Stimulated activated CD8-positive, alpha-beta memory T cell treated with anti-CD3 and anti-CD28 coated beads, Interleukin-7, amount 100 ng/mL, for 24 hours (primary cell): Measurements from ENCODE around the gene RNF39.
A peak's percentile ranks its signal among the peaks of the same experiment; 100 is the strongest.

ENCODE experiments used
- DNase-seq: peaks from one replicate; pipeline ENCODE4 v3.0.0-alpha.2; 2020; ENCODE audit warnings: low read depth

RNF39 gene

DNA sequence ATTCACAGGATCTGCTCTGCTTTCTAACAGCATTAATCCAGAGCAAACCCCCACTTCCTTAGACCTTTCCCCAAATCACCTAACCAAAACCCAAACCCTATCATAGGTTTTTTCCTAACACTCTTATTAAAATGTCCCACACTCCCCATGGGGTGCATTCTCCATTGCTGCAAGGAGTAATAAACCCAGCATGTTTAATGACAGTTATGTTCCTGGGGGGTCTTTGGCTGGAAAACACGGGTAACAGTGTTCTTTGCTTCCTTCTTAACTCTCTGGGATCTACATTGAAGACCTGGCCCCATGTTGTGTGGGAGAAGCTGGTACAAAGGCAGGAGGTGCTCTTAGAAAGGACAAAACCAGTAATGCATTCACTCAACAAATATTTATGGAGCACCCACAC, 21.3 kb upstream of the RNF39 start:
- DNase-seq: no peak

DNA sequence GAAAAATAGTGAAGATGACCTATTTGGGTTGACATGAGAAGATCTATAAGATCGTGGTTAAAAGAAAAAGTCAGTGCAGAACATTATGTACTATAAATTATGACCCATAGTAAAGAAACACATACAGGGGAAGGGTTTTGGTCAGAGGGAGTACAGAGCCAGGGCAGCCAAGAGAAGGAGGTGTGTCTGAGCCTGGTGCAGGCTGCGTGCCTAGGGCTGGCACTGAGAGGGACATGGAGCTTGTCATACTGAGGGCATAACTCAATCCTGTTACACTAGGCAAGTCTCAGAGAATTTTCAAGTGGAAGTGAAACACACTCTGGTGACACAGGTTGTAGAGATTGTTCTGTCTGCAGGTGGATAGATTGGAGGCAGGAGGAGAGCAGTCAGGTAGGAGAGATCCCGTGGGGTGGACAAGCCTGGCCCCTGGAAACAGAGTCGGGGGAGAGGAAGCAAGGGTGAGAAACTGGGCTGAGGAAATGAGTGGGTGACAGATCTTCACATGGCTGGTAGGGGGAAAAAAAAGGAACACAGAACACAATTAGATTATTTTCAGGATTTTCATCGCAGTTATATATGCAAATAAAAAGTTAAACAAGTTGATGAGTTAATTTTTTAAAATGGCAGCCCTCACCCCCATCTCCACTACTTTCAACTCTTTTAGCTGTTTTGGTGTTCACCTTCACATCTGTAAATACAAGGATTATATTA, 18.5 kb upstream of the RNF39 start:
- no peak for DNase-seq

DNA sequence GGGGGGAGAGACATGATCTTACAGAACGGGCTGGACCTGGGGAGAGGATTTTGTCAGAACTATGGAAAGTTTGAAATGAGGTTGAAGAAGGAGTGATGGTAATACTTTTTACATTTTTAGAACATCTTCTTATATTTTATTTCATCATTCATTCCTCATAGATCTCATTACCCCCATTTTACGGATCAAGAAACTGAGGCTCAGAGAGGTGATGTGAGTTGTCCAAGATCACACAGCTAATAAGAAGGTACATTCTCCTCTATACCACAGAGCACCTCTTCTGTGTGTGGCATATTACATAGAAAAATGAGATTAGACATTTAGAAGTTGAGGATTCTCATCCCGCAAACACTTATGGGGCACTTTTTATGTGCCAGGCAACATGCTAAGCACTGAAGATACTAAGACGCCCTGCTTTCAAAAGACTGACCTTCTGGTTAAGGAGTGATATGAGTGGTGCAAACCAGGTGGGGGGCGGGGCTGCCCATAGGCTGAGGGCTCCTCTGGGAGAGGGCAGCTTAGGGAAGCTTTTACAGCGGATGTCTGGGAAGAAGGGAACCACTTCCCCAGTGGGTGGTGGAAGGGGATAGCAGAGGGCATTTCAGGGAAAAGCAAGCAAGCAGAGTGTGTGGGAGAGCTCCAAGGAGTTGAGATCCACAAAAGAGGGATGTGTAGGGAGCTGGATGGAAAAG, 17.4 kb upstream of the RNF39 start:
- no peak for DNase-seq

DNA sequence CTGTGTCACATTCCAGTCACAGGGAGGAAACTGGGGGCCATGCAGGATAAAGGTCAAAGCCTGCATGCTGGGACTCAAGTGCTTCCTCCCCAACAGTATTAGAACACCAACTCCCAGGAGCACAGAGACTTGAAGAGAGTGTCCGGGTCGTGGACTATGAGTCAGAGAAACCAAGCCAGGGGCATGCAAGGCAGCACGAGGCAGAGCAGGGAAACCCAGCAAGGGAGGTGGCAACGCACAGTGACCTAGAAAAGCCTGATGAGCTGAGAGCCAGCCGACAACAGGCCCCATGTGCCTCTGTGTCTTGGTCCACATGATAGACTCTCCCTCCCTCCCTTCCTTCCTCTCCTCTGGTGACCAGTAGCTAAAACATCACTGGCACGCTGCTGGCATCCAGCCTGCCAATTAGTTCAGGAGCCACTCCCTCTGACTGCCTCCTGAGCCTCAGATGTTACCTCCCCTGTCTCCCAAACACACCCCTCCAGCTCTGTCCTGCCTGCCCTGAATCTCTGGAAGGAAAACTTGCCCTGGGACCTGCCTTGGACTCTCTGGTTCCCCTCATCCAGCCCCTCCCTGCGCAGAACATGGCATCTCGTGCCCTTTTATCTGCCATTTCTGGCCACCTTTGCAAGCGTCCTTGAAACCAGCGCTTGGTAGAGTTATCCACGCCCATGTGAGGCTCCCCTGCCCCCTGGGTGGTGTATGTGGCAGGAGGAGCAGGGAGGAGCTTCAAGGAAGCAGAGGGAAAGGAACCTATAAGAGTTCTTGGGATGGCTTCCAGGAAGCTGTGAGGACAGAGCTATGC, 16.2 kb upstream of the RNF39 start:
- no peak for DNase-seq

DNA sequence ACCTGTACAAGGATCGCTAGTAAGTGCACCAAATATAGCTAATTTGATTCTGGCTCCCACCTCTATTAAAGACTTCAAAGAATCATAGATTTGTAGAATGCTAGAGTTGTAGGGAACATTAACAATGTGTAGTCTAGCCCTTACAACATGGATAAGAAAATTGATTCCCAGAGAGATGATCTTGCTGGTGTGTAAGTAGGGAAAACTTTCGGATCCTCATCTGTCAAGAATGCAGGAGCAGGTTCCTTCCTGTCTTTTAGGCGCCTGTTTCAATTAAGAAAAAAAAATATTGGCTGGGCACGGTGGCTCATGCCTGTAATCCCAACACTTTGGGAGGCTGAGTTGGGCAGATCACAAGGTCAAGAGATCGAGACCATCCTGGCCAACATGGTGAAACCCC, 12.3 kb upstream of the RNF39 start:
- no peak for DNase-seq

DNA sequence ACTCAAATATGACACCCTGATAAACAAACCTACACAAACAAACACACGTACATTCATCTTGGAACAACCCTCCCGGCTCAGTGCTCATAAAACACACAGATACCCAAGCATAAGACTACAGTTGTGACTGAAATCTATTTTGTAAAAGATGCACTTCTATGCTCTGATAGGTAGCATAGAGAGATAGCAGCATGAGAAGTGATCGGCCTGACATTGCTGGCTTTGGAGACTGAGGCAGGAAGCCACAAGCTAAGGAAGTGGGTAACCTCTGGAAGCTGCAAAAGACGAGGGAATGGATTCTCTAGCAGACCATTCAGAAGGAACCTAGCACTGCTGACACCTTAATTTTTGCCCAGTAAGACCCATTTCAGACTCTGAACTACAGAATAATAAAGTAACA, 1.6 kb upstream of the RNF39 start:
- DNase-seq: no peak

DNA sequence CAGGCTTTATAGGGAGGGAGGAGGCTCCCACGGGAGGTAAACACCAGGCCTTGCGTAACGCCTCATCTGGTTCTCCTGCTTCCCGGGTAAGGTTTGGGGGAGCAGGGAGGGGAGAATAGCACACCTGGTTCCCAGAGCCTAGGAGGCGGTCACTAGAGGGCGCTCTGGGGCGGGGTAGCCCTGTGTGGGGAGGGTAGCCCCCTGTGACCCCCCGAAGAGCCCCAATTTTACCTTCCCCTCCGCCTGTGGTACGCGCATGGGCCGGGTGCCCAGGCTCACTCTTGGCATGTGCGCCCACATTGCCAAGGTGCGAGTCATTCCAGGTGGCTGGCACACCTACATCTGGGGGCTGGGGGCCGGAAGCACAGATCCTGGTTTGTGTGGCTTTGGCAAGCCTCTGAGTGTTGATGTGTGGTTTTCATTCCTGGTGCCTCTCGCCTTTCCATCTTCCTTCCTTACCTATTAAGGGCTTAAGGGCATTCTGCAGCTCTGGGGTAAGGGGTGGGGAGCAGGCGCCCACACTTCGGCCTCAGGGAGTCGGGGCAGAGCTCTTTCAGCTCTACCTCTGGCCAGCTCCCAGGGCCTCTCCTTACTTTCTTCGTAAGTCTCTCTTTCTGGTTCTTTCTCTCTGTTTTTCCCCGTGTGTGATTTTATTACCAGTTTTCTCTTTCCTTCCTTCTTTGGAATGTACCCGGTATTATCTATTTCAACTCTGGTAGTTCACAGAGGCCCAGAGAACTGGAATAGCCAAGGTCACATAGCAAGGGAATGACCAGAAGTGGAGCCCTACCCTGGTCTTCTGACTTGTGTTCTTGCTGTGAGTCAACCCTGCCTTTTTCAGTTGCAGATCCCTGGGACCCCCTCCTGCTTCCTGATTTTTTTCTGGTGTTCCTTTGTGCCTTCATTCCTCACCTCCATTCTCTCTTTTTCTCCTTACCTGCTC, 492 bp upstream of the RNF39 start:
- no peak for DNase-seq

DNA sequence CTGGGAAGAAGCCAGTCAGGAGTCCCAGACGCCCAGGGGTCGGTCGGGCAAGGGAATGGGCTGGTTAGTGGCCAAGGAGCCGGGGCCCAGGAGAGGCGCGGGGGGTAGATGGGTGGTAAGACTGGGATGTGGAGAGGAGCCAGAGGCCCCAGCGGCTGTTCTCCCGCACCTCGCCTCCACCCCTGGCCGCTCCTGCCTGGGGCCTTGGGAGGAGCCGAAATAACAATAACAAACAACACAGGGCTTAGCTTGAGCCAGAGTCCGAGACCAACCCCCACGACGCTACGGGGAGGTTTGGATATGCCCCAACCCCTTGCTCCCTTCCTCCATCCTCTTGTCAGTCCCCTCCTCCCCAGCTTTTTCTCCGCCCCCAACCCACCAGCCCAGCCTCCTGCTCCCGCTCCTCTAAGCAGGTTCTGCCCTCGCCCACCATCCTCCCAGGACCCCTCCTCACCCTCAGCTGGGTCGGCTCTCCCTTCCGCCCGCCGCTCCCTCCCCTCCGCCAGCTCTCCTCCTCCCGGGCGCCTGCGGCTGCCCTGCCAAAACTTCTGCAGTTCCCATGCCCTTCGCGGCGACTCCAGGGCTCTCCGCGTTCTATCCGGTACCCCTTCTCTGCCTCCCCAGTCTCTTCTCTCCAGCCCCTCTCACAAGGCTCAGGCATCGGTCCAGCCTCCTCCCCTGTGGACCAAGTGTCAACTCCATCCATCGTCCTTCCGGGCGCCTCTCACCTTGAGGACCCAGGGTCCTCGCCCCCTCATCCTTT, 1.1 kb downstream of the RNF39 start:
- no peak for DNase-seq

DNA sequence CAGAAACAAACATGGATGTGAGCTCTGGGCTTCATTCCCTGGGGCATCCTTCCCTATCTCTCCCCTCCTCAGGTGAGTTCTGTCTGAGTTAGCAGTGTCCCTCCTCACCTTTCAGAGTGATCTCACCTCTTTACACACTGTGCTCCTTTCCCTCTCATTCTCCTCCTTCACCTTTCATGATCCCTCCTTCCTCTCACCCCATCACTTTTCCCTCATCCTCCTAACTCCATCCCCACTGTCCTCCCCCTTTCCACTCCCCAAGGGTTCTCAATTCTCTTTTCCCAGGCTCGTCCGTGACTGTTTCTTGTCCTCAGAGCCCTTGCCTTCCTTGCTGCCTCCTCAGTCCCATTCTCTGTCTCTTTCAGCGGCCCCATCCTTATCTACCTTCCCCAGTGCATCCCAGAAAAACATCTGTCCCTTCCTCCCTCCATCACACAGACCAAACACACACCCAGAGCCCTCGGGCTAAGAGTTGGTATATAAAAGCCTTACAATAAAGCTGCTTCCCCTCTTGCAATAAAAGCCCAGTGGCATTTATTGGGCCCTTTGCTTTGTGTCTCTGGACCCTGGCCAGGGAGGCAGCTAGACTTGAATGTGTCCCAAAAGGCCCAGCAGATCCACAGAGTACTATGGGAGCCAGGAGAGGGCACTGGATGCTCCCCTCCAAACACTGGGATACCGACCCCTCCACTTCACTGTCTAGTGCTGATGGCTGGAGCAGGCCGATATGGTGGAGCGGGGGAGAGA, 1.9 kb downstream of the RNF39 start:
- DNase-seq: no peak

DNA sequence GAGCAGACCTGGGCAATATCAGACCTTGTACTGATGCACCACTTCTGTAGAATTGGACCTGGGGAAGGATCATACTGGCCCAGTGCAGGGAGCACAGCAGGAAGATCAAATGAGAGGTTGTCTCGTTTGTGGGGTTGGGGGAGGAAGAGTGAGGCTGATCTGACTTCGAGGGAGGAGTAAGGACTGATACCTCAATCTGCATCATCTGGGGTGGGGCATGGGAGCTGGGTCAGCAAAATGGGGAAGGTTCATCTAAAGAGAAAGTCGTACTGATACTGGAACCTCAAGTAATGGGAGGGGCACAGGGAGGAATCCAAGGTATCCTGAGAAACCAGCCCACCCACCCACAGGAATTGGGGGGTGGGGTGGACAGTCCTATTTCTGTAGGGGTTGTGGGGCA, 3.7 kb downstream of the RNF39 start:
- no peak for DNase-seq

DNA sequence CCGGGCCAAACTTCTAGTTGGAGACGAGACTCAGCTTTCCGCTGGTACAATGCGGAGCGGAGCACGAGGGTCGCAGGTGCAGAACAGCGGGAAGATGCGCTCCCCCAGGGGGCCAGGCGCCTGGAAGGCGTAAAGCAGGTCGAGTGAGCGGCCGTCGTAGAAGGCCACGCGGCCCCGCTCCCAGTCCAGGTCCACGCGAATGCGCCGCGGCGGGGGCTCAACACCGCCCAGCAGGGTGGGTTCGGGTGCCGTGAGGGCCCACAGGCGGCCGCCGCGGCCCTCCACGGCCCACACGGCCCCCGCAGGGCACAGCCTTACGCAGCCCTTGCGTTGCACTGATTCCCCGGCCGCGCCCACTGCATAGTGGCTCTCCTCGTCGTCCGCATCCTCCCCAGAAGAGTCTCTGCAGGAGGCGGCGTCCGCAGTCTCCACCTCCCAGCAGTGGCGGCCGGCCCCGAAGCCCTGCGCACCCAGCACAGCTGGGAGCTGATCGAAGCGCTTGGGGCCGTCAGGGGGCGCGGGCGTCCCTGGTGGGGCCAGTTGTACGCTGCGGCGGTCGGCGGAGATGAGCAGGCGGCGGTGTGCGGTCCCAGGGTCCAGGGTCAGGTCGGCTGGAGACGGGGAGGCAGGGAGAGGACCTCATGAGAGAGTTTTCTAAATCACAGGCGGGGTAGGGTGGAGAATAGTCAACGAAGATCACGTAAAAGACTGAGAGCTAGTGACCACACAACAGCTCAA, 4.3 kb downstream of the RNF39 start:
- no peak for DNase-seq

DNA sequence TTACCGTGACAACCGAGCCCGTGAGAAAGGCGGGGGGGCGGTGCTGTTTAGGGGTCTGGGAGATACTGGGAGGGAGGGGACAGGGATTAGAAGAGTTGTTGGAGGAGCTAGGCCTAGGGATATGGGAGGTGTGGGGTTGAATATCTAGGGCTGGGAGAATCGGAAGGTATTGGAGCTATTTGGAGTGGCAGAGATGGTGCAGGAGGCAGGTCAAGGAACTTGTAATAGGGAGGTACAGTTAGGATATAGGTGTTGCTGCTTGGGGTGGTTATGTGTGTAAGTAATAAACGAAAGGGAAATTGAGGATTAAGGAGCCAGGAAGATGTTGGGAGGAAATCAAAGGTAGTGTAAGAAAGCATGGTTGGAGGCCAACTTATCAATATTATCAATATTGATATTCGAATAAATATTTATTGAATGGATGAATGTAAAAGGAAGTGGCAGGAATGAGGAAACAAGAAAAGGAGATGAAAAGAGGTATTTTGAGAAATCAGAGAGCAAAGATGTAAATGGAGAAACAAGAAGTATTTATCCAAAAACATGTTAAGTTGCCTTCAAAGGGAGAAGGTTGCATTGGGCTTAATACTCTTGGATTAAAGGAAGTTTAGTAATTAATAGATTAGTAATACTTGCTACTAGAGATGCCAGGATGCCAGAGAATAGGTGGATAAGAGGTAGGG, 8.0 kb downstream of the RNF39 start:
- no peak for DNase-seq

DNA sequence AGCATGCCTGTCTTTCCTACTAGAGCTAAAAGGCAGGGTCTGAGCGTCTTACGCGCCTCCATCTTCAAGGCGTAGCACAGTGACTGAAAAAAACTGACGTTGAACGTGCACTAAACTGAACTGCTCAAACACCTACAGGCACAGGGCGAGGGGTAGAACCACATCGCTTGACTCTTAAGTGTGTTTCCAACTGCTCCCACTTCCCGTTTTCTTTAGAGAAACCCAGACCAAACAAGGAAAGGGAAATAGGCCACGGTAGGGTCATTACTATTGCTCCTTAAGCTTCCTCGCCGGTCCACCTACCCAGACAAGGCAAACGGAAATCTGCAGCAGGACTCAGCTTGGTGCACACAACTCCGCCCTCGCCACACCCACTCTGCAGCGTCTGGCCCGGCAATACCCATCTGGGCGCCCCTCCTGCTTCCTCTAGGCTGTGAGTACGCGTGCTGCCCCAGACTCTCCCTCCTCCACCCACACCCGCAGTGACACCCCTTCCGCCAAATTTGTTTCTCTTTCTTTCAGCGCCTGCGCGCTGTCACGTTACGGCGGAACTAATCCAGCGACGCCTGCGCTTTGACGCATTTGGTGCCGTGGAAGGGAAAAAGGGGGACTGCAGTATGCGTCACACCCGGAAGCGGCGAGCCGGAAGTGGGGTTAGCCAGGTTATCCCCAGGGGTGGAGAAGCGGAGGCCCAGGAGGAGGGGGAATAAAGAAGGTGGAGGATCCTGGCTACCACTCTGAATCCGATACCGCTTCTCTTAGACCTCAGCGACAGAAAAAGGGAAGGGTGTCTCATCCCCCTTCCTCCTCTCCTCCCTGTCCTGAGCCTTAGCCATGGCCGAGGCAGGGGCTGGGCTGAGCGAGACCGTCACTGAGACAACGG, 8.8 kb downstream of the RNF39 start, which contains the start of gene PPP1R11:
TSS of gene PPP1R11 (plus strand) at position 622 of the 883 bp plus-strand sequence. CDS start at position 835, 213 bp downstream.
- peak; percentile 96 for DNase-seq

DNA sequence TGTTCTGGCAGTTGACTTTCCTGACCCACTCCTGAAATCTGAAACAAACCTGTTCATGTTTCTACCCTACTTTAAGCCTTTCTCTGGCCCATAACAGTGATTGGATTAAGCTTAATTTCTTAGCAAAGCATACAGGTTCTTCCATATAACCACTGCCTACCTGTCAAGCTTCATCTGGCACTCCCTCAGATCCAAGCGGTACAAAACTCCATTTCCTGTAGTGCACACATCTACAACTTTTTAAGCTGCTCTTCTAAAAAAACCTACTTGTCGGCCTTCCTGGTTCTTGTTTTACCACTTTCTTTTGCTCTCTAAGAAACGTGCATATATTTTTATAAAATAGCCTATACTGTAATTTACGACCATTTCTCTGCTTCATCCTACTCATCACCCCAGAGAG, 9.5 kb downstream of the RNF39 start:
- DNase-seq: no peak

DNA sequence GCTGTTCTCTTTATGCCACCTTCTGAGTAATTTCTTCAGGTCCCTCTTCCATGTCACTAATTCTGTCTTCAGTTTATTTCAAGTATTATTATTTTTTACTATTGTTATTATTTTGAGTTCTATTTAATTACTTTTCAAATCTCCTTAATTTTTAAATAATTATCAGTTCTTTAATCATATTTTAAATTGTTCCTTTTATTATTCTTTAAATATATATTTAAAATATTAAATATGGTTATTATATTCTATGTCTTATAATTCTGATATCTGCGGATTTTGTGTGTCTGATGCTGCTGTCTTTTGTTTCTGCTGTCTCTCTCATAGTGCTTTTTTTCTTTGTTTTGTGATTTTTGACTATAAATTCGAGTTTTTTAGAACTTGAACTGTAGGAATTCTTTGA, 12.3 kb downstream of the RNF39 start:
- no peak for DNase-seq

DNA sequence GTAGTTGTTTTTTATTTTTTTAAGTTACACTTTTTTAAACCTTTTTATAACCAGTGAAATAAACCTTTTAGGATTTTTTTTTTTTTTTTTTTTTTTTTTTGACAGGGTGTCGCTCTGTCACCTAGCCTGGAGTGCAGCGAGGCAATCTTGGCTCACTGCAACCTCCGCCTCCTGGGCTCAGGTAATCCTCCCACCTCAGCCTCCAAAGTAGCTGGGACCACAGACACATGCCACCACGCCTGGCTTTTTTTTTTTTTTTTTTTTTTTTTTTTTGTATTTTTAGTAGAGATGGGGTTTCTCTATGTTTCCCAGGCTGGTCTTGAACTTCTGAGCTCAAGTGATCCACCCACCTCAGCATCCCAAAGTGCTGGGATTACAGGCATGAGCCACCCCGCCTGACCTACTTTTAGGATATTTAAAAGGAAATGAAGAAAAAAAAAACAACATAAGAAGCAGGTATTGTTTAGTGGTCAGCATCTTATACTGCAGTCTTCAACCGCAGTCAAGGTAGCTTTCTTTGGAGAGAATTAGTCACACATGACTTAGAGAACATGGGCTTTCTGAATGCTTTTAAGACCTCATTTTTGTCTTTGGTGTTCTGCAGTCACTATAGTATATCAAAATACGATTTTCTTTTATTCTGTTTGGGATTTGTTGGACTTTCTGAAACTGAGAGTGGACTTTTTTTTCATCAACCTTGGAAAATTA, 12.9 kb downstream of the RNF39 start:
- no peak for DNase-seq

DNA sequence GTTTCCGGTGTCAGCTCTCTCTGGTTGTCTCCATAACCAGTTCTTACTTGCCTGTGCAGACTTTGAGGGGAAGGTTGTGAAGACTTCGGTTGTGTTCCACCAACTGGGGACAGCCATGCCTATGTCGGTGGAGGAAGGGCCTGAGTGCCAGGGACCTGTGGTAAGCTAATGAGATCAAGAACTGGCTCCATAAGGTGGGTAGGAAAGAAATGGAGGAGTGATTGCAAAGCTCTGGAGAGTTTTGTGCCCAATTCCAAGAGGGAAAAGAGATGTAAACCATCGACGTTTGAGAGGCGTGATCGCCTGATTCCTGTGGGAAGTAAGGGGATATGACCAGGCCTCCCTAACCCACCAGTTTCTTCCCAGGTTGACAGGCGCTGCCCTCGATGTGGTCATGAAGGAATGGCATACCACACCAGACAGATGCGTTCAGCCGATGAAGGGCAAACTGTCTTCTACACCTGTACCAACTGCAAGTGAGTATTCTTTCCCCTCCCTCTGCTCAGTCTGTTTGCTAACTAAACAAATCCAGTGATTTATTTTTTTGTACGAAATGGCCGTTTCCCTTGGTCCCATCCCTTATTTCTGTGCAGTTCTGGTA, 13.6 kb downstream of the RNF39 start:
- DNase-seq: no peak
